ENCODE data around the gene HNRNPA3.
"Not testable (repeated sequence)": the region's sequence is repeated elsewhere in the genome, so short reads cannot be mapped to it uniquely, and the experiment has no call there.

HNRNPA3 gene

GRCh38 chr2:177211169-177211568 lies 1.4 kb upstream of the HNRNPA3 start:
- H3K36me3 ChIP-seq = peaks cover 11 to 14% (median 11%) of the 10 kb centered on the region in 3 donors
- DNase-seq = no peak
- H3K4me1 ChIP-seq = peaks cover 0 to 35% (median 25%) of the 10 kb centered on the region in 4 donors
- H3K4me3 ChIP-seq = peak overlapping the region in 1 of 2 donors; percentile 76
- TF ChIP-seq CTCF (IDR thresholded peaks at IDR 0.05) = no peak
- no peaks in the 10 kb centered on the region for H3K27me3 ChIP-seq
- intact Hi-C loops (cut with DNase I; ENCODE audit: low total_unique reads) = loop anchor here (5.0 kb wide), 1 partner anchor 44 kb away; no protein-coding TSS in a partner anchor
- no peaks in the 10 kb centered on the region for H3K9me3 ChIP-seq
- peak overlapping the region; percentile 97 to 98 for H3K27ac ChIP-seq

DNA sequence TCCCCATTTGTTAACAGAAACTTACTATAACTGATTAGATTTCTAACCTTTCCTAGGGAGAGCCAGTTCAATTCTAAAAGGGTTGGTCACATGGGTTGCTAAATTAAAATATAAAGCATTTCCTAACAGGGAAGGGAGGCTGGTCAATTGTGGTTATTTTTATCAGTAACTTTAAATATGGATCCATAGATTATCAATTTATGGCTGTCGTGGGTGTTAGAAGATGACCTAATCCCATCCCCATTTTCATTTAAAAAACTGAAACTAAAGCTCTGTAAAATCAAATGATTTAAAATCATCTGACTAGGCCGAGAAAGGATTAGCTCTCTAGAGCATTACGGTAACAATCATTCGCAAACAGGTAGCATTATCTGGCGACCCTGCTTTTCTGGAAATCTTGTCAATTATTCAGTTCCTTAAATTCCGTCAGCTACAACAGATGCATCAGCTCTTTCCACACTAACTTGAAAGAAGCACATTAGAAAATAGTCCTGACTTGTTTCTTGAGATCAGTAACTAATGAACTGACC lies 953 bp upstream of the HNRNPA3 start:
- no peak for TF ChIP-seq CTCF (IDR thresholded peaks at IDR 0.05)
- peaks cover 0 to 40% (median 29%) of the 10 kb centered on the region in 4 donors for H3K4me1 ChIP-seq
- H3K27me3 ChIP-seq = no peaks in the 10 kb centered on the region
- intact Hi-C loops (cut with DNase I; ENCODE audit: low total_unique reads) = loop anchor here (2.0 to 5.0 kb wide), 2 partner anchors 44 to 53 kb away; partner anchors contain the start of gene NFE2L2
- peak overlapping the region; percentile 76 to 90 for H3K4me3 ChIP-seq
- H3K9me3 ChIP-seq = no peaks in the 10 kb centered on the region
- peaks cover 15 to 18% (median 16%) of the 10 kb centered on the region in 3 donors for H3K36me3 ChIP-seq
- H3K27ac ChIP-seq = peak overlapping the region; percentile 97 to 98
- no peak for DNase-seq

DNA sequence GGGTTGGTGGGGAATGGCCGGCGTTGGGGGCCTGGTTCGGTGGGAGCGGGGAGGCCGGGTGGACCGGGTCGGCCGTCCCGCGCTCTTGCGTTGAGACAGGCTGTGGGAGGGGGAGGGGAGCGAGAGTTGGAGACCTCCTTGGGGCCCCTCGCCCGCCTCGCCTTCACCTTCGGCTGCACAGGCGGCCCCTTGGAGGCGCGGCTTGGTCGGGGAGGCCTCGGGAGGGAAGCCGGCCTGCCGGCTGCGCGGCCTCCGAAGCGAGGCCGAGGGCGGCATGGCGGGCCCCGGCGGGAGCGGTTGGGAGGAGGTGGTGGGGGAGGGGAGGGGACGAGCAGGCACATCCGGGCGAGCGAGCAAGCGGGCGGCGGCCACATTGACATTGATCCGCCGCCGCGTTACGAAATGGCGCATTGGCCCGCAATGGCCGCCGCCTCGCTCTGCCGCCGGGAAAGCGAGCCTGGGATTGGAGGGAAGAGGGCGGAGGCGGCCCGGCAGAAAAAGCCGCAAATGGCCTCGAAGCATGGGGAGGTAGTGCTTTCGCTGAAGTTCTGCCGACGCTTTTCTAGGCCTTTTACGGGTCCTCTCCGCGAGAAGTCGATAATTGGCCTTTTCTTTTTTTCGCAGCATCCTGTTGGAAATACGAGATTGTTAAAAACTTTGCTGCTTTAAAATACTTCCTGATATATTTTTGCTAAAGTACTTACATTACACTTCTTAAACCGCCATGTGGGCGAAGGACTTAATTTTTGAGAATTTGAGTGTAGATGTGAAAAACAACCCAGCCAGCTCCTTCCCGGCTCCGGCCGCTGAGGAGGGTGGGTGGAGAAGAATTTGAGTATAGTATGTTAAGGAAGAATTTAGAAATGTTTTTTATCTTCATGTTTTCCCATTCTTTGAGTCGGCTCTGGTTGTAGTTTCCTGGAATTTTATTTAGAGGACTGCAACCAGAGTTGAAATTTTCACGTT lies 580 bp downstream of the HNRNPA3 start:
- H3K27me3 ChIP-seq = no peaks in the 10 kb centered on the region
- peak in 1 of 2 experiments; percentile 7 for TF ChIP-seq CTCF (IDR thresholded peaks at IDR 0.05)
- peaks cover 31 to 33% (median 31%) of the 10 kb centered on the region in 3 donors for H3K36me3 ChIP-seq
- H3K4me3 ChIP-seq = peak overlapping the region; percentile 76 to 90
- H3K9me3 ChIP-seq = no peaks in the 10 kb centered on the region
- peak; percentile 94 to 95 for DNase-seq
- H3K27ac ChIP-seq = peak overlapping the region; percentile 97 to 98
- intact Hi-C loops (cut with DNase I; ENCODE audit: low total_unique reads) = loop anchor here (2.0 to 5.0 kb wide), 2 partner anchors 46 to 52 kb away; partner anchors contain the start of gene NFE2L2
- peaks cover 0 to 53% (median 34%) of the 10 kb centered on the region in 4 donors for H3K4me1 ChIP-seq

- H3K27me3 ChIP-seq = no peaks in the 10 kb centered on the region
- H3K36me3 ChIP-seq = peaks cover 63 to 72% (median 70%) of the 10 kb centered on the region in 3 donors
- intact Hi-C loops (cut with DNase I; ENCODE audit: low total_unique reads) = no loop called here
- peaks cover 0 to 75% (median 39%) of the 10 kb centered on the region in 4 donors for H3K4me1 ChIP-seq
- no peaks in the 10 kb centered on the region for H3K9me3 ChIP-seq
- no peak for TF ChIP-seq CTCF (IDR thresholded peaks at IDR 0.05)
- DNase-seq = no peak
- H3K27ac ChIP-seq = no peak overlapping the region
- H3K4me3 ChIP-seq = no peak overlapping the region
Observed at GRCh38 chr2:177217247-177217843, 4.8 kb downstream of the HNRNPA3 start.

DNA sequence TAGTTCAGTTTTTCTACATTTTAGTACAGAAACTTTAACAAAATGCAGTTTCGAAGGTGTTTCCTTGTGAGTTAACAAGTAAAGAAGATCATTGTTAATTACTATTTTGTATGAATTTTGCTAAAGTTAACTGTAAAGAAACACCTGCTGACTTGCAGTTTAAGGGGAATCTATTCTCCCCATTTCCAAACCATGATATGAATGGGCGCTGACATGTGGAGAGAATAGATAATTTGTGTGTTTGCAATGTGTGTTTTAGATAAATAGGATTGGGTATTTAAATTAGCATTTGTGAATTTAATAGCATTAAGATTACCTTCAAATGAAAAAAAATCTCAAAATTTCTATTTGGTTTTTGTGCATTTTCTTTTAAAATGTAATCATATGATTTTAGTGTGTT lies 7.2 kb downstream of the HNRNPA3 start:
- H3K27ac ChIP-seq; H3K4me3 ChIP-seq; DNase-seq; H3K9me3 ChIP-seq; H3K27me3 ChIP-seq; intact Hi-C loops (cut with DNase I; ENCODE audit: low total_unique reads): not testable (repeated sequence)
- Histone ChIP-seq H3K4me1 (peaks cover 0 to 69% (median 29%) of the 10 kb centered on the region in 4 donors), H3K36me3 (peaks cover 71 to 84% (median 81%) of the 10 kb centered on the region in 3 donors)

All from tibial artery (tissue), 4 donors.